H1 (cell line): ENCODE results near the gene SNW1. TPM values are rescaled to one million over a fixed set of nuclear protein-coding genes. Genes with fewer than 3 reads are reported as not detected.

ENCODE experiments used
- RFX5 ChIP-seq: IDR thresholded peaks from 2 replicates; pipeline ENCODE4 v1.6.1; 2011; ENCODE audit warnings: low read depth, low read length, improper control_type of control experiment, borderline replicate concordance
- polyA plus RNA-seq, 7 experiments: library from polyadenylated mRNA; depleted of rRNA in 3 of 7; stranded (reverse) in 5 of 7; unstranded in 2 of 7; fragments of >200 nt in 5 of 7; fragments of 200-250 nt in 2 of 7; gene quantifications; 1 replicate in 5 of 7; 2 replicates in 1 of 7; 4 replicates in 1 of 7; pipeline versions ENCODE4 v1.2.1 to v1.2.3, GENCODE V29; 2011 to 2013; ENCODE audit warnings: missing spikeins in 2 of 7, mixed read lengths in 2 of 7
- total RNA-seq: library from RNA; stranded (reverse); fragmentation: NEBNext Ultra II Directional; extraction: Animal tissue kit (Norgen Biotek cat#: 25700); gene quantifications from 2 replicates; pipeline ENCODE4 v1.2.1, GENCODE V29; 2021

SNW1 gene
- total and polyA plus RNA-seq, 2 of the 8 experiments (the other 6 are each of a cell fraction or from before 2014, with no cell fraction given), result 13.2 to 79.2 TPM

GRCh38 chr14:77752799-77753516, 8.0 kb downstream of the SNW1 start (continued):
- no peak for TF ChIP-seq RFX5
